ENCODE measurements around the gene HOOK2.
A peak's percentile ranks its signal among the peaks of the same experiment; 100 is the strongest.

HOOK2 gene

DNA sequence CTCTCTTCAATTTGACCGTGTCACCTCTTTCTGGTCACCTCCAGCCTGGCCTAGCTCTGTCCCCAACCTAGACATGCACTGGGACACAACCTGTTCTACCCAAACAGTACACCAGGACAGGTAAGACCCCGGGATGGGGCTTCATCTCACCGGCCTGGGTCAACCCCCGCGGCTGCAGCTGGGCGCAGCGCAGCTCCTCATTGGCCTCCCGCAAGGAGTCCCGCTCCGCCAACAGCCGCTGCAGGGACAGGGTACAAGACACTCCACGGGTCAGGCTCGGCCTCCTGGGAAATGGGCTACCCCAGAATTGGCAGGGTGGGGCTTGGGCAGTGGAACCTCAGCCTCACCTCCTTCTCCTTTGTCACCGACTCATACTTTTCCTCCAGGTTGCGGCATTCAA, 7.7 kb downstream of the HOOK2 start:
- Histone ChIP-seq H3K27ac (no peak overlapping the region), H3K4me3 (no peak overlapping the region)
- no peak for DNase-seq (ENCODE audit: low spot score)
- TF ChIP-seq, protein P1, sequence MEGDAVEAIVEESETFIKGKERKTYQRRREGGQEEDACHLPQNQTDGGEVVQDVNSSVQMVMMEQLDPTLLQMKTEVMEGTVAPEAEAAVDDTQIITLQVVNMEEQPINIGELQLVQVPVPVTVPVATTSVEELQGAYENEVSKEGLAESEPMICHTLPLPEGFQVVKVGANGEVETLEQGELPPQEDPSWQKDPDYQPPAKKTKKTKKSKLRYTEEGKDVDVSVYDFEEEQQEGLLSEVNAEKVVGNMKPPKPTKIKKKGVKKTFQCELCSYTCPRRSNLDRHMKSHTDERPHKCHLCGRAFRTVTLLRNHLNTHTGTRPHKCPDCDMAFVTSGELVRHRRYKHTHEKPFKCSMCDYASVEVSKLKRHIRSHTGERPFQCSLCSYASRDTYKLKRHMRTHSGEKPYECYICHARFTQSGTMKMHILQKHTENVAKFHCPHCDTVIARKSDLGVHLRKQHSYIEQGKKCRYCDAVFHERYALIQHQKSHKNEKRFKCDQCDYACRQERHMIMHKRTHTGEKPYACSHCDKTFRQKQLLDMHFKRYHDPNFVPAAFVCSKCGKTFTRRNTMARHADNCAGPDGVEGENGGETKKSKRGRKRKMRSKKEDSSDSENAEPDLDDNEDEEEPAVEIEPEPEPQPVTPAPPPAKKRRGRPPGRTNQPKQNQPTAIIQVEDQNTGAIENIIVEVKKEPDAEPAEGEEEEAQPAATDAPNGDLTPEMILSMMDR (IDR thresholded peaks at IDR 0.05) = no peak

DNA sequence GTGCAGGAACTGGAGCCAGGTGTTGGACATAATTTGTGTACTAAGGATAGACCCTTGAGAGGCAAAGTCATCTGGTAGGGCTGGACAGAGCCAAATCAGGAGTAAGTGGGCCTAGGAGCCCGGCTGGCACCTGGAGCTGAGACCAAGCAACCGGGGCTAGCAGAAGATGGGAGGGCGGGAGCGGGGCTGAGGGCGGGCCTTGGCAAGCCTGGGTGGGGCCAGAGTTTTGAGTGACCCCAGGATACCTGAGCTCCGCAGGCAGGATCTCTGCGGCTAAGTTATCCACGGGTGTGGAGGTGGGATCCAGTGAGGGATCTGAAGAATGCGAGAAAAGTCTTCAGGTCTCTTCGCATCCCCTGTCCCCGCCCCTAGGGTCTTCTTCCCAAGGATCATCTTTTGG, 8.2 kb downstream of the HOOK2 start:
- no peak overlapping the region for H3K27ac ChIP-seq
- TF ChIP-seq, protein P1 (IDR thresholded peaks at IDR 0.05) = no peak
- H3K4me3 ChIP-seq = no peak overlapping the region
- DNase-seq (ENCODE audit: low spot score) = no peak

DNA sequence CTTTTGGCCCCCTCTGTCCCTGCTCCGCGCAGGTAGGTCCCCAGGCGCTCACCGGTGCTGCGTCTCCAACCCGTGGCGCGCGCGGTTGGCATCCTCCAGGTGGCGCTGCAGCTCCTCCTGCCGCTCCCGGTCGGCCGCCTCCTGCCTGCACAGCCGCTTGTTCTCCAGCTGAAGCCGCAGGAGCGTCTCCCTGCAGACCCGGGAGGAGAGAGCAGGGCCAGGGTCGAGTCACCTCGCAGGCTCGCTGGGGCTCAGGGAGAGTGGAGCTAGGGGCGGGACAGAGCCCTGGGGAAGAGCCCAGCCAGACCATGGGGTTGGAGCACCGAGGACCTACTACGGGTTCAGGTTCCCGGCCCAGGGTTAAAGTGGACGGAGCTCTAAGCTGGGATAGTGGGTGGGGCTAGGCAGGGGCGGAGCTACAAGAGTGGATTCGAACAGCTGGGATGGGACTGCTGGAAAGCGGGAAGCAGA, 9.3 kb downstream of the HOOK2 start:
- peak; percentile 87 for DNase-seq (ENCODE audit: low spot score)
- TF ChIP-seq, protein P1 (IDR thresholded peaks at IDR 0.05) = peak; percentile 93
- H3K27ac ChIP-seq = peak overlapping the region; percentile 42 to 51

DNA sequence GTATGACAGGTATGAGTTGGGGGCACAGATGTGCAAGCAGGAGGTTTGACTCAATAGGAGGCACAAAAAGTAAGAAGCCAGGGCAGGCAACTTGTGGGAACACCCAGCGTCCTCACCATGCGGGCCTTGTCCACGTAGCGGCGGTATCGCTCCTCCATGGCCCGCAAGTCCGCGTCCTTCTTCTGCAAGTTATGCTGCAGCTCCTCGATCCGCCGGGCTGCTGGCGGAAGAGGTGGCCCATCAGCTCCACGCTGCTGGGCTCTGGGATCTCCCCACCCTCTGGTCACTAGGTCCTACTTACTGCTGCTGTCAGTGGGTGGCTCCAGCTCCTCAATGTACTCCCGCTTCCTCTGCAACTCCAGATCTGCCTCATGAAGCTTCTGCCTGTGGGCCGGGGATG, 10.7 kb downstream of the HOOK2 start:
- no peak for DNase-seq (ENCODE audit: low spot score)
- Histone ChIP-seq H3K27ac (no peak overlapping the region), H3K4me3 (no peak overlapping the region)
- TF ChIP-seq, protein P1 (IDR thresholded peaks at IDR 0.05) = no peak

More for the DNA sequence above, 9.3 kb downstream of the HOOK2 start:
- H3K4me3 ChIP-seq = peak overlapping the region; percentile 64

DNA sequence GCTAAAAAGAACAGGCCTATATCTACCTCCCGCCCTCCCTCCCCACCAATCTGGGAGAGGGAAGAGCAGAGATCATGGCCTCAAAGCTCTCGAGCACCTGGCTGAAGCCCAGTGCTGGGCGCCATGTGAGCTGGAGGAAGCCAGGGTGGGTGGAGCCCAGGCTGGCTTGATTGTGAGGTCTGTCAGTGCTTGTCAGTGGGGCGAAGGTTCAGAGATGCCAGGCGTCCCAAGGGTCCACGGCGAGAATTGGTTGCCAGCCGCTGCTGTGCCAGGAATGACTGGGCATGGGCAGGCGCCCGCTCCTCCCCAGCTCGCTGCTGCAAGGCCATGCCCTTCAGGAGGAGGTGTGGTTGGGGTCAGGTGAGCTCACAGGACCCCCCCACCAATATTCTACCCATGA, 12.3 kb downstream of the HOOK2 start:
- TF ChIP-seq, protein P1 (IDR thresholded peaks at IDR 0.05) = no peak
- Histone ChIP-seq H3K4me3 (no peak overlapping the region), H3K27ac (no peak overlapping the region)
- no peak for DNase-seq (ENCODE audit: low spot score)

DNA sequence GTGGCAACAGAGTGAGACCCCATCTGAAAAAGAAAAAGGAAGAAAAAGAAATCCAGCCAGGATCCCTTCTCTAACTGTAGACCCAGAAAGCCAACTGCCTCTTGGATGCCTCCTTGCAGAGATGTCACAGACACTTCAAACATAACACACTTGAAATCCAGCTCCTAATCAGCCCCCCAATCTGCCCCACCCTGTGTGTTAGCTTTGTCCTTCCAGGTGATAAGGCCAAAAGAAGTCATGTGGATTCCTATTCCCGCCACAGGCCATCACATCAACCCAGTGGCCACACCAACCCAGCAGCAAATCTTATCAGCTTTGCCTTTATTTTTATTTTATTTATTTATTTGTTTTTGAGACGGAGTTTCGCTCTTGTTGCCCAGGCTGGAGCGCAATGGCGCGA, 15.7 kb downstream of the HOOK2 start:
- Histone ChIP-seq H3K27ac (no peak overlapping the region), H3K4me3 (no peak overlapping the region)
- no peak for DNase-seq (ENCODE audit: low spot score)
- TF ChIP-seq, protein P1 (IDR thresholded peaks at IDR 0.05) = no peak

DNA sequence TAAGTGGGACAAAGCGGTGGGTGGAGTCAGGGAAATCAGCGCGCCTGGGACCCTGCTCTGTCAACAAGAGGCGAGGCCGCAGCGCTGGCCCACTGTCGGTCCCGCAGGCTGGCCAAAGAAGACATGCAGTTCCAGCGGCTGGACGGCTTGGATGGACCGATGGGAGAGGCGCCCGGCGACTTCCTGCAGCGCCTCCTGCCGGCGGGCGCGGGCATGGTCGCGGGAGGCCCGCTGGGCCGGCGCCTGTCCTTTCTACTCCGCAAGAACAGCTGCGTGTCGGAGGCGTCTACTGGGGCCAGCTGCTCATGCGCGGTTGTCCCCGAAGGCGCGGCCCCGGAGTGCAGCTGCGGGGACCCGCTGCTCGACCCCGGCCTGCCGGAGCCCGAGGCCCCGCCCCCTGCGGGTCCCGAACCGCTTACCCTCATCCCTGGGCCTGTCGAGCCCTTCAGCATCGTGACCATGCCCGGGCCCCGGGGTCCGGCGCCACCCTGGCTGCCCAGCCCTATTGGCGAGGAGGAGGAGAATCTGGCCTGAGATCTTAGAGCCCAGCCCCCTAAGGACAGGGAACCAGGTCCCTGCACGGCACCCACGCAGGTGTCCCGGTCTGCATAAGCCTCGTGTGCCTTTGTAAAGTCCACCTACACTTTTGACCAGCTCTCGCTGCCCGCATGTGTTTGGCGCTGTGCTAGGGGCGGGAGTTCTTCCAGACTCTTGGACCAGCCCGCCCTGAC, 17.6 kb downstream of the HOOK2 start:
- no peak for DNase-seq (ENCODE audit: low spot score)
- TF ChIP-seq, protein P1 (IDR thresholded peaks at IDR 0.05) = peak; percentile 81
- Histone ChIP-seq H3K27ac (peak overlapping the region in 1 of 2 donors; percentile 27), H3K4me3 (peak overlapping the region; percentile 62)

Data from coronary artery (tissue), 2 donors.